GM21529 (cell line): ENCODE results near the gene FBXO10.
"Not testable (repeated sequence)": the region's sequence is repeated elsewhere in the genome, so short reads cannot be mapped to it uniquely, and the experiment has no call there.

Experiments used
- ATAC-seq: cut with Tn5 transposase; IDR thresholded peaks from one replicate; pipeline ENCODE4 v1.9.1; 2021; ENCODE audit not compliant: unreplicated experiment

FBXO10 gene

DNA sequence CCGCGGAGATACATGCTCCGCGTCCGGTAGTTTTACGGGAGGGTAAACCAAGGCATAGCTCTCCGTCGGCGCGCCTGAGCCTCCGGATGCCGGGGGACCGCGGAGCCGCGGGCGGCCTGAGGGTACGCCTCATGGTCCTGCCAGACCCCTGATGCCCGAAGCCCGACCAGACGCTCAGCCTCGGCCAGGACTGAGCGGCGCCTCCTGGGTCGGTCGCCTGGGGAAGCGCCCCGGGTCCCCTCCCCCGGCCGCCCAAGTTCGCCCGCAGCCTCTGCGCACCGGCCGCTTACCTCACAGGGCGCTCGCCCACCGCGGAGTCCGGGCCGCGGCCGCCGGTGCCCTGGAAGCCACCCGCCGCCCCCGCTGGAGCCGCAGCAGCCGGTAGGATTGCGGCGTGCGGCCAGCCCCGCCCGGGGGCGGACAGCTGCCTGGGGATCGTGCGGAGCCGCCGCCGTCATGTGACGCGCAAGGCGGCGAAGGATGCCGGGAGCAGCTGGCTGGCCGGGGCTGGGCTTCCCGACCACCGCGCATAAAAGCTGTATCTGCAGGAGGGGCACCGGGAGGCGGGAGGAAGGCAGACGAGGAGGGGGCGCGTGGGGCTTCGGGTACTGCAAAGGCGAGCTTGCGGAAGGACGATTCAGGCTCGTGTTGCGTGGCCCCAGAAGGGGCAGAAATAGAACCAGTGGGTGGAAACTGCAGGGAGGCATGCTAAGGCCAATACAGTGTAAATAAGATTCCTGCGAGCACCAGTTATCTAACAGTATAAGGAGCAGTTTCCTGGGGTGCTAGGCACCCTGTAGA is at the start of gene FBXO10:
Gene FBXO10, minus strand, starts transcription at position 460 of the 801 bp plus-strand sequence. CDS start 34,612 bp downstream, outside the sequence.
- ATAC-seq: peak; percentile 69

DNA sequence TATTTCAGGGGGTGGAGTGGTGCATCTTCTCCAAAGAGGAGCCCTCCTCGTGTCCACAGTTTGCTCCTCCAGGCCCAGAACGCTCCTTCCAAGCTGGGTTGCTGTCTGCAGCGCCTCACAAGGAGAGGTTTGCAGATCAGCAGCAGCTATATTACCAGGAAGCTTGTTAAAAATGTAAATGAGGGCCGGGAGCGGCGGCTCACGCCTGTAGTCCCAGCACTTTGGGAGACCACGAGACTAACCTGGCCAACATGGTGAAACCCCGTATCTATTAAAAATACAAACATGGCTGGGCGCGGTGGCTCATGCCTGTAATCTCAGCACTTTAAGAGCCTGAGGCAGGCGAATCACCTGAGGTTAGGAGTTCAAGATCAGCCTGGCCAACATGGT is 49.6 kb upstream of the FBXO10 start:
- no peak for ATAC-seq

- no peak for ATAC-seq
These were observed 49.0 kb upstream of the FBXO10 start for GRCh38 chr9:37625036-37625757.

DNA sequence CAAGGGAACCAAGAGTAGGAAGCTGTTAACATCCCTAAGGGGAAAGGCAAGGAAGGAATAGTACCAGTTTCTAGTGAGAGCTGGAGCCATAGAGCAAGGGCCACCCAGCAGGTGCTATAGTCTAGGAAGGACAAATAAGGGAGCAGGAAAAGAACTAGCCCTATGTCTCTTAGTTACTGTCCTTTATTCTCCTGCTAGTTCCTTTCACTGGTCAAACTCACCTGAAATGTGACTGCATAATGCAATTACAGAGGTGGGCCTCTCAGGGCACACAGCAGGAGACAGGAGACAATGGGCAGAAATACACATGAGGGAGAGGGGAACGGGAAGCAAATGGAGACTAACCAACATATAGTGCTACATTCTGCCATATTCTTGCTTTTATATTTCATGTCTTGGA is 47.9 kb upstream of the FBXO10 start:
- no peak for ATAC-seq

- no peak for ATAC-seq
These were observed 47.1 kb upstream of the FBXO10 start for GRCh38 chr9:37623267-37623666.

GRCh38 chr9:37622462-37622861 is 46.3 kb upstream of the FBXO10 start:
- ATAC-seq: no peak

DNA sequence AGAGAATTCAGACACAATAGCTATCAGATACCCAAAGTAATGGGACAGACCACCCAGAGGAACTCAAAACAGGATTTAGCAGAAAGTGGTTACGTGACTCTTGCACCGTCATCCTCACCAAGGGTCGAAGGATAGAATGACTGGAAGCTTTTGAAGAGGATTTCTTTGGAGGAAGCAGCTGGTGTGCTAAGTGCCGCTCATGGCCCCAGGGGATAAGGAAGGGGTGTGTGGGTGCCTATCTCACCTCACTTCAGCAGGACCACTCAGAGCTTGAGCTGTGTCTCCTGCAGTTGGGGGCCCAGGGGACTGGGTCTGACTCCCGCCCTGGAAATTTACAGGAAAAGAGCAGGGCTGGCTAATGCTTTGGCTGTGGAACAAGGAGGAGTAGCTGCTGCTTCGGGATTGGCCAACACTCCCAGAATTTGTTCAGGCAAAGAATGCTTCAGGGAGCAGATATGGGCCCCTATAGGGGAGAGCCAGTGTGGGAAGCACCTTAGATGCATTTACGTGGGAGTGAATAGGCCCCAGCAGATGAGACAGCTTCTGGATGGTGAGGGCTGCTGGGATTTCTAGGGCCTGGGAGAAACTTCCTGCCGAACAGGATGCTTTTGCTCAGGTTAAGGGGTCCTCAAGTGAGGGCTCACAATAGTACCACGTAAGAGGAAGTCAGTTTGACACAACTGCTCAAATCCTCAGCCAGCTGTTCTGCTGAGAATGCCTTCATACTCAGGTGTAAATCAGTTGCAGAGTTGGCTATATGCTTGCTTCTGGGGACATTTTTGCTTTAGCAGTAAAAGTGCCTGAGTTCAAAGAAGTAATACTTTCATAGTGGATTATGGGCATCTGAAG is 45.3 kb upstream of the FBXO10 start:
- ATAC-seq: no peak

DNA sequence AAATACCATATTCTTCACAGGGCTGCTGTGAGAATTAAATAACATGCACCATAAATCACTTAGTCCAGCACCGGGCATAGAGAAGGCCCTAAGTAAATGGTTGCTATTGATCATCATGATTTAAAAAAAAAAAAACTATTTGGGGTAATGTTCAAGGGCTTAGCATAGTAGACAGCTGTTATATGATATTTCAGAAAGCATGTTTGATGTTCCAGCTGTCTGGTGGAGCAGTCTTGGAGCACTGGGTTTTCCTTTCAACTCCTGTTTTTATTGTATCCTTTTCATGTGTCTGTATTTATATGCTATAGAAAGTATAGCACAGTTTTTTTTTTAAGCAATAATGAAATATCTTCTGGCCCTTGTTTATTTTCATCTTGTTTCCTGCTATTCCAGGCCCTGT is 44.2 kb upstream of the FBXO10 start:
- ATAC-seq: no peak

- ATAC-seq: no peak
These were observed 43.6 kb upstream of the FBXO10 start for GRCh38 chr9:37619806-37620205.

DNA sequence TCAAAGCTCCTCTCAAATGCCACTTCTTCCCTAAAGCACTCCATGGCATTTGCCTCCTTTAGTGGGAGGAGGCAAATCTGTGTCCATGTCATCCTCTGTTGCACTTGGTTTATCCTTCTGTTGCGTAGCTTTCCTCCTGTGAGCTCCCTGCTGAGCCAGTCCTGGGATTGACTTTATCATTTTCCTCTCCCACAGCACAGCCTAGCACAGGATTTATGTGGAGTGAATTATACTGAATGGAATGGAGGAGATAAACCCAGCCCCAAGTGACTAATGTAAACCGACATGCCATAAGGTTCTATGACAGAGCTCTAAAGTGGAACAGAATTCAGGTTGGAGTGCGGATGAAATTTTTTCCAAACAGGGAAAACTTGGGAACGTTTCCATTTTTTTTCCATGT is 42.6 kb upstream of the FBXO10 start:
- ATAC-seq: no peak

DNA sequence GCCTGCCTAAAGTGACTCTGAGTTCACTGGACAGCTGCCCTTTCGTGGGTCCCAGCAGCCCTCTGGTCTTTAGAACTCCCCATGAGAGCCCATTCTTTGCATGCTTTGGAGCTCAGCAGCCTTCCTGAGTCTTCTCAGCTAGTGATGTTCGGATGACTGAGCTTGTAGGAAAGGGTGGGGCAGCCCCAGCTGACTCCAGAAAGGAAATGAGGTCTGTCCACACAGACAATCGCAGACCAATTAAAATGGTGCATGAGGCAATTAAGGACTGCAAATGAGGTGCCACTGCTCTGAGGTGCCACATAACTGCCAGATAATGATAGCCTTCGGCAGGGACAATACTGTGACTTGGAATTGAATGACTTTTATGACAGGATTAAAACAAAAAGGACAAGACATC is 41.7 kb upstream of the FBXO10 start:
- no peak for ATAC-seq

- no peak for ATAC-seq
These were observed 41.0 kb upstream of the FBXO10 start for GRCh38 chr9:37617161-37617560.

GRCh38 chr9:37611961-37612360 is 35.8 kb upstream of the FBXO10 start:
- no peak for ATAC-seq

DNA sequence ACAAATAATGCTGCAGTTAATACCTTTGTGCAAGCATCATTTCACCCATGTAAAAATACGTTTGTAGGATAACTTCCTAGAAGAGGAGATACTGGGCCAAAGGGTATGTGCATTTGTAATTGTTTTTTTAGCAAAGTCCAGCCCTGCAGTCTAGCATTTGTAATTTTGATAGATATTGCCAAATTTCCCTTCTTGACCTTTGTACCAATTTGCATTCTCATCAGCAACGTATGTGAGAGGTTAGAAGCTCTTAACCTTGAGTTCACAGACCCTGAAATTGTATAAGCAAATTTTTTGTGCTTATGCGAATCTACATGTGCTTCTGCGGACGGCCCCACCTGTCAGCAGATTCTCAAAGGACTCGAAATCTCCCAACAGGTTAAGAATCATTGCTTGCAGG is 34.8 kb upstream of the FBXO10 start:
- ATAC-seq: no peak

- ATAC-seq: no peak
These were observed 33.7 kb upstream of the FBXO10 start for GRCh38 chr9:37609735-37610397.

DNA sequence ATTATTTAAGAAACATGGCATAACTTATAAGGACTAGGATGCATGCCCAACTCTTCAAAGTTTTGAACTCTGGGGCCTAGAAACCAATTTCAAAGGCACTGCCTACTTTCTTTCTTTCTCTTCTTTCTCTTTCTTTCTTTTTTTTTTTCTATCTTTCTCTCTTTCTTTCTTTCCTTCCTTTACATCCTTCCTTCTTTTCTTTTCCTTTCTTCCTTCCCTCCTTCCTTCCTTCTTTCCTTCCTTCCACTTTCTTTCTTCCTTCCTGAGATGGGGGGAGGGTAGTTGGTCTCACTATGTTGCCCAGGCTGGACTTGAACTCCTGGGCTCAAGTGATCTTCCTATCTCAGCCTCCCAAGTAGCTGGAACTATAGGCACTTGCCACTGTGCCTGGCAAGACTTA is 32.1 kb upstream of the FBXO10 start:
- ATAC-seq: no peak

- no peak for ATAC-seq
These were observed 28.1 kb upstream of the FBXO10 start for GRCh38 chr9:37604296-37604695.

GRCh38 chr9:37602817-37603216 is 26.6 kb upstream of the FBXO10 start:
- ATAC-seq: no peak

- ATAC-seq: not testable (repeated sequence)
These were observed 25.9 kb upstream of the FBXO10 start for GRCh38 chr9:37602061-37602460.

- no peak for ATAC-seq
These were observed 20.3 kb upstream of the FBXO10 start for GRCh38 chr9:37596504-37596903.

GRCh38 chr9:37593883-37594448 is 17.8 kb upstream of the FBXO10 start:
- no peak for ATAC-seq
